GM18858 (cell line): ENCODE measurements around the gene EHD1.
"Not testable (repeated sequence)": the region's sequence is repeated elsewhere in the genome, so short reads cannot be mapped to it uniquely, and the experiment has no call there.

Experiments
- ATAC-seq: cut with Tn5 transposase; IDR thresholded peaks from one replicate; pipeline ENCODE4 v1.9.1; 2021; ENCODE audit not compliant: unreplicated experiment

EHD1 gene

GRCh38 chr11:64832467-64833197 is 45.8 kb downstream of the EHD1 start:
- no peak for ATAC-seq

GRCh38 chr11:64831411-64831891 is 47.0 kb downstream of the EHD1 start:
- no peak for ATAC-seq

GRCh38 chr11:64829536-64830251 is 48.7 kb downstream of the EHD1 start:
- ATAC-seq = no peak

- ATAC-seq = no peak
Measured at GRCh38 chr11:64827451-64827839, 51.0 kb downstream of the EHD1 start.

GRCh38 chr11:64826578-64827450 is 51.6 kb downstream of the EHD1 start:
- ATAC-seq = no peak

- ATAC-seq = no peak
Measured at GRCh38 chr11:64826062-64826461, 52.4 kb downstream of the EHD1 start.

- ATAC-seq = no peak
Measured at GRCh38 chr11:64823568-64824119, 54.8 kb downstream of the EHD1 start.

GRCh38 chr11:64817476-64817875 is 60.9 kb downstream of the EHD1 start:
- no peak for ATAC-seq

- not testable (repeated sequence) for ATAC-seq
Measured at GRCh38 chr11:64815433-64815832, 63.0 kb downstream of the EHD1 start.

GRCh38 chr11:64814712-64815187 is 63.7 kb downstream of the EHD1 start:
- ATAC-seq = peak; percentile 39

GRCh38 chr11:64813826-64814225 is 64.6 kb downstream of the EHD1 start:
- no peak for ATAC-seq

- no peak for ATAC-seq
Measured at GRCh38 chr11:64810891-64811272, 67.5 kb downstream of the EHD1 start.

GRCh38 chr11:64810271-64810890 is 68.0 kb downstream of the EHD1 start, which contains the start of gene MEN1:
TSS of gene MEN1 (minus strand) at chr11:64810551. CDS start at chr11:64810109, 442 bp downstream.
- no peak for ATAC-seq

GRCh38 chr11:64809781-64810241 is 68.6 kb downstream of the EHD1 start:
- no peak for ATAC-seq

GRCh38 chr11:64805481-64805880 is 72.9 kb downstream of the EHD1 start:
- ATAC-seq = no peak

GRCh38 chr11:64804346-64805210 is 73.8 kb downstream of the EHD1 start:
- ATAC-seq = no peak

GRCh38 chr11:64803846-64804345 is 74.5 kb downstream of the EHD1 start:
- no peak for ATAC-seq

GRCh38 chr11:64803158-64803845 is 75.1 kb downstream of the EHD1 start, which contains the start of gene MAP4K2:
TSS of gene MAP4K2 (minus strand) at chr11:64803214. CDS start at chr11:64803149, 65 bp downstream.
- ATAC-seq = no peak
